ENCODE results near the gene MRNIP.

Gene MRNIP

DNA sequence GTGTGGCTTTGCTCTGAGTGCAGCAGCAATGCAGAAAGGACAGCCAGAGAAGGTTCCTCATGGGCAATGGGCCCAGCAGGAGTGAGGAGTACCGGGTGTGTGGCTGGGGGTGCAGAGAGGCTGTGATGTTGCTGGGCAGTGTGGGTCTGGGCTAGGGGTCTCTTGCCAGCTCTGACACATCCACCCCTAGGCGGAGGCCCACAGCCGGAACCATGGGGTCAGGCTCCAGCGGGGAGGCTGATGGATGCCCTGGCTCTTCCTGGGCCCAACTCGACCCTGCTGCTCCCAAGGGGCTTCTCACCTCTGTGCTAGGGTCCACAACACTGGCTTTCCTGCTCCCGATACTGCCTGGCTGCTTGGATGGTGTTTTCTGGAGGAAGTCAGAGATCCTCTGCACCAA lies 29.2 kb upstream of the MRNIP start:
- DNase-seq (ENCODE audit: low spot score): no peak

- DNase-seq (ENCODE audit: low spot score): no peak
Observed at GRCh38 chr5:179887095-179887494, 28.5 kb upstream of the MRNIP start.

DNA sequence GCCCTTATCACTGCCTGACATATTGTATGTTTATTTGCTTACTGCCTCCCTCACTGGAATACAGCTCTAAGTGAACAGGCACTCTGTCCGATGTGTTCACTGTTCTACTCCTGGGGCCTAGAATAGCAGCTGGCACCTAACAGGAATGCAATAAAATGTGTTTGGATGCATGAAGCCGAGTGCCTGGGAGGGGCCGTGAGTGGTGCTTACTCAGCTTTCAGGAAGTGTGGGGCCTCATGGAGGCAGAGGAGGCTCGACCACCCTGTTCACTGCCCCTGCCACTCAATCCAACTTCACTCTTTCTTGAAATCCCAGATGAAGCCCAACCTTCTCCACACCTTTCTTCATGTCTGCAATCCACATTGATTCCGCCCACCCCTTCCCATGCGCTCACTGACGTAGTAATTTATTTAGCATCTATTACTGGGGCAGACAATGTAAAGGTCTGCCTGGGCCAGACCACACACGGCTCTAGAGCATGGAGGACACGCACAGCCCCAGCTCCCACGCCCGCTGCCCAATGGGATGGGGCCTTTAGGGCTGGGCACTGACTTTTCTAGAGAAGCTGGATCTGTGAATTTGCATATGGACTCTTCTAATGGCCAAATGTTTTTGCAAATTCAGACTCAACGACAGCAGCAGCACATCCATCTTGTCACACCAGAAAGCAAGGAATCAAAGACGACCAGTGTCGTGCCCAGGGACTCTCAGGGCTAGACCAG lies 27.7 kb upstream of the MRNIP start:
- DNase-seq (ENCODE audit: low spot score): no peak

- DNase-seq (ENCODE audit: low spot score): no peak
Observed at GRCh38 chr5:179885491-179886090, 27.0 kb upstream of the MRNIP start.

- no peak for DNase-seq (ENCODE audit: low spot score)
Observed at GRCh38 chr5:179883163-179883562, 24.5 kb upstream of the MRNIP start.

DNA sequence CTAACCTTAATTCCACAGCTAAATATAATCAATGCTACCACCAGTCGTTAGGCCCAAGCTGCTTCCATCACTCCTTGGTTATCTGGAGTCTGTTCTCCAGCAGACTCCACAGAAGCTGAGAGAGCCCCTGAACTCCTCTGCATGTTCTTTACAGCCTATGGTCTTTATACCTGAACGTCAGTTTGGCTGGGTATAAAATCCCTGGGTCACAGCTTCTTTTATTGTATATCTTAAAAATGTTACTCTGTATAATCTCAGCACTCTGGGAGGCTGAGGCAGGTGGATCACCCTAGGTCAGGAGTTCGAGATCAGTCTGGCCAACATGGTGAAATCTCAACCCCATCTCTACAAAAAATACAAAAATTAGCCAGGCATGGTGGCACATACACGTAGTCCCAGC lies 23.7 kb upstream of the MRNIP start:
- no peak for DNase-seq (ENCODE audit: low spot score)

DNA sequence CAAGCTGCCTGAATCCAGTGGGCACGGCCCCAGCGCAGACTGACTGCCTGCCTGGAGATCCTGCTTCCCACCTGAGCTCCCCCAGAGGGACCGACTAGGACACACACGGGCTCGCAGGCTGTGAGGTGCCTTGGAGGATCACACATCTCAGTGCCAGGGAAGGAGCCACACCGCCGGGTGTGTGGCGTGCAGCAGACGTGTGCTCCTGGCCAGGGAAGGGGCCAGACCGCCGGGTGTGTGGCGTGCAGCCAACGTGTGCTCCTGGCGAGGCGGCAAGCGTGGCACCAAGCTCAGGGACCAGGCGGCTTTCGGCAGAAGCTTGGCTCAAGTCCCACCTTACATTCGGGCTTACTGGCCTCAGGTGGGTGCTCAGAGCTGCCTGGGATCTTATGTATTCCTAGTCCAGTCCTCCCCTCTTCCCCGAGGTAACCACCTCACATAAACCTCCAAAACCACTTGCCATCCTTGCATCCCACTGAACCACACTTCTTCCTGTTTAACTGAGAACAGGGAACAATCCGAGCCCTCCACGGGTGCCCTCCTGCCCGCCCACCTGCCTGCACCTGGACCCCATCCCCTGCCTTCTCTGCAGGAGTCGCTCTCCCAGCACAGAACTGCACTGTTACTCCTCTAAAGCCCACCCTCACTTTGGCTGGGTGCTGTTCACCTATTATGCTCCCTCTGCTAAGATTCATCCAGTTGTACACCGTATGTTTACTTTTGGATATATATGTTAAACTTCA lies 22.4 kb upstream of the MRNIP start:
- no peak for DNase-seq (ENCODE audit: low spot score)

DNA sequence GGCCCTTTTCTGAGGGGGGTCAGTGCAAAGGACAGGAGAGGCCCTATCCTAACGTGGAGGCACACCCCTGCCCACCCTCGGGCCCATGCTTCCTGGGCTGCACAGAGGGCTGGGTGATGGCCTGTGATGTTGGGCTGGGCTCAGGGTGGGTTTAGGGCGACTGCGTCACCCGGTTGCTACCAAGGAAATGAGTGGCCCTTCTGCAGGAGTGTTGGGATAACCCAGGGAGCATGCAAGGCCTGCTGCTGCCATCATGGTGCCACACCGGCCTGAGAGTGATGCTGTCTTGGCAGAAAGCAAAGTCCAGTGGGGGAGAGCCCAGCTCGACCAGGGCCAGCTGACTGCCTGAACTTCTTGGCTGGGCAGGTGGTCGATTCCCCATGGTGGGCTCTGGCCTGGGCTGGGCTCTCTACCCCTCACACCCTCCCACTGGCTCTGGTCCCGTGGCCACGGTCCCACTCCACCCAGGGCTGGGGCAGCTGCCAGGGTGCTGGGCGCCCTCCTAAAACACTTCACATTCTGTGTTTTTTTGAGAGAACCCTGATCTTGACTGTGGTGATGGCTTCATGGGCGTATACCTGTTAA lies 21.5 kb upstream of the MRNIP start:
- DNase-seq (ENCODE audit: low spot score): no peak

DNA sequence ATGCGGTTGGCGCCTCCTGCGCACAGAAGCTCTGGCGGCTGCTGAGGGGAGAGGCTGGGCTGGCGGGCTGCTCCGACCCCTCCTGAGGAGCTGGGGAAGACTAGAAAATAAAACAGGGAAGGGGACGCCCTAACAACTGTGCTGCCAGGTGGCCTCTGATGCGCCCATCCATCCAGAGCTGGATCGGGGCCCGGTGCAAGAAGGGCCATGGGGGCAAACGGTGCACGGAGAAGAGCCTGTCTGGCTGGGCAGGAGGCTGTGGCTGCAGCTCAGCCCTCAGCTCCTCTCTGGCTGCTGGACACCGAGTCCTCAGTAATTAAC lies 21.0 kb upstream of the MRNIP start:
- no peak for DNase-seq (ENCODE audit: low spot score)

- DNase-seq (ENCODE audit: low spot score): no peak
Observed at GRCh38 chr5:179879003-179879689, 20.5 kb upstream of the MRNIP start.

DNA sequence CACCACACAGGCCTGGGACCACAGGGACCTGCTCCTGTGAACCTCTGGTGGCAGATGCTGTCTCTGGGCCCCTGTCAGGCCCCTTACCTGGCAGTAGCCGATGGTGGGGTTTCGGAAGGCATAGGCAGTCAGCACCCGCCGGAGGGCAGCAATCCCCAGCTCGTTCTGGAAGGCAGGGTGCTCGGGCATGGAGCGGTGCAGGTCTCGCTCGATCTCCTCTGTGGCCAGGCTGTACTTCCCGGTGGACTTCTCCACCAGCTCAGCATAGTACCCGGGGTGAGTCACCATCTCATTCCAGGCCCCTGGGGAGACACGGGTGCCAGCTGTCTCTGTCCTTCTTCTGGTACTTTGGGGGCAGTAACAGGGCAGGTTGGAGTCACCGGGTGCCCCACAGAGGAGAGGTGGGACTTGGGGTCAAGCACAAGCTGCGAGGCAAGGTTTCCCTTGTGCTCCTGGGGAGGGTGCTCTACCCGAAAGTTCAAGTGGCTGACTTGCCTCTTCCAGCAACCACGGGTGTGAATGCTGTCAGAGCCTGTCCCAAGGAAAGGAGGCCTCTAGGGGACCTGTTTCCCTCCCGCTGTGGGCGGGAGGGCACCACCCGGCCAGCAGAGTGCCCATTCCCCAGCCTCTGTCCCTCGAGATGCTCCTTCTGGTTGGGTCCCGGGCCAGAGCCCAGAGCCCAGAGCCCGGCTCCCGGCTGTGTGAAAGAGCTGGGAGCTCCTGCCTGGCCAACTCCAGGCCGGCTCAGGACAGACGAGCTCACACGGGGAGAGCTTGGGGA lies 19.8 kb upstream of the MRNIP start:
- DNase-seq (ENCODE audit: low spot score): no peak

DNA sequence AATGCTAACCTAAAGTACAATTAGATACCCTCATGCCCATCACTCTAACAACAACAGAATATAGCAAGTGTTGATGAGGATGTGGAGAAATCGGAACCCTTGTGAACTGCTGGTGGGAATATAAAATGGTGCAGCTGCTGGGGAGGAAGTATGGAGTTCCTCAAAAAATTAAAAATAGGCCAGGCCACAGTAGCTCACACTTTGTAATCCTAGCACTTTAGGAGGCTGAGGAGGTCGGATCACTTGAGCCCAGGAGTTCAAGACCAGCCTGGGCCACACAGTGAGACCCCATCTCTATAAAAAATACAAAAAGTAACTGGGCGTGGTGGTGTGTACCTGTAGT lies 18.0 kb upstream of the MRNIP start:
- no peak for DNase-seq (ENCODE audit: low spot score)

GRCh38 chr5:179875741-179876609 lies 17.4 kb upstream of the MRNIP start:
- no peak for DNase-seq (ENCODE audit: low spot score)

- DNase-seq (ENCODE audit: low spot score): no peak
Observed at GRCh38 chr5:179874536-179875292, 16.1 kb upstream of the MRNIP start.

- no peak for DNase-seq (ENCODE audit: low spot score)
Observed at GRCh38 chr5:179874136-179874535, 15.5 kb upstream of the MRNIP start.

DNA sequence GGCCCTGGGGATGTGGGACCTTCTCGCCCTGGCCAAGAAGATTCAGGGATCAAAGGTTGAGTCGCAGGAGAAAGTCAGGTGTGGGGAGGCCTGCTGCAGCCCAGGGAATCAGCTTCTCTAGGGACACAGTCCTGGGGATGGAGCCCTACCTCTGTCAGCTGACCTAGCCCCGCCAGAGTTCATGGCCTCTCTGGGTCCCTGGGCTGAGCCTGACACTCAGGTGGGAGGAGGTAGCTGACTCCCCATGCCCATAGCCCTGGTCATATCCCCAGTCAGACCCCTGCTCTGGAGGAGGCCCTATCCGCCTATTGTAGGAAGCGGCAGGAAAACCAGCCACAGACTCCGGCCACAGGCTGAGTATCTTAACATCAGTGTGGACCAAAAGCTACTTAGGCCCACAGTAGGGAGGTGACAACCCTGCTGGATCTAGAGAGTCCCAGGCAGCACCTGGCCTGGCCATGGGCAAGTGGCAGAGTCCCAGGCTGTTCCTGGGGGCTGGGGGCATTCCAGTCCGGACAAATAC lies 15.0 kb upstream of the MRNIP start:
- no peak for DNase-seq (ENCODE audit: low spot score)

- no peak for DNase-seq (ENCODE audit: low spot score)
Observed at GRCh38 chr5:179872828-179873575, 14.4 kb upstream of the MRNIP start.

GRCh38 chr5:179872055-179872827 lies 13.6 kb upstream of the MRNIP start:
- DNase-seq (ENCODE audit: low spot score): no peak
